H9 (cell line): ENCODE measurements around the gene CBY1. TPM values are rescaled to one million over a fixed set of nuclear protein-coding genes. Genes with fewer than 3 reads are reported as not detected.
A peak's percentile ranks its signal among the peaks of the same experiment; 100 is the strongest.

ENCODE experiments used
- DNase-seq: peaks from one replicate; pipeline ENCODE4 v3.0.0-alpha.2; 2017
- H2AFZ ChIP-seq: one replicate; pipeline ENCODE4 v1.6.1; 2013; ENCODE audit warnings: mild to moderate bottlenecking, low read length, control low read depth, moderate library complexity
- H2AK5ac ChIP-seq: 2 replicates; pipeline ENCODE4 v1.6.1; 2013; ENCODE audit warnings: low read length, control low read depth, mixed read lengths; ENCODE audit not compliant: insufficient read length
- H2BK120ac ChIP-seq: one replicate; pipeline ENCODE4 v1.6.1; 2013; ENCODE audit warnings: low read depth, mild to moderate bottlenecking, low read length, control low read depth, inconsistent platforms; ENCODE audit not compliant: poor library complexity, severe bottlenecking
- H2BK12ac ChIP-seq: 2 replicates; pipeline ENCODE4 v1.6.1; 2013; ENCODE audit warnings: low read length, control low read depth, mixed read lengths, low read depth; ENCODE audit not compliant: insufficient read length
- H2BK15ac ChIP-seq: 2 replicates; pipeline ENCODE4 v1.6.1; 2013; ENCODE audit warnings: low read depth, low read length, control low read depth
- H2BK20ac ChIP-seq: one replicate; pipeline ENCODE4 v1.6.1; 2013; ENCODE audit warnings: low read depth, mild to moderate bottlenecking, low read length, control low read depth, inconsistent platforms; ENCODE audit not compliant: poor library complexity, severe bottlenecking
- H2BK5ac ChIP-seq: 2 replicates; pipeline ENCODE4 v1.6.1; 2013; ENCODE audit warnings: low read length, control low read depth, mixed read lengths; ENCODE audit not compliant: insufficient read length
- H3K14ac ChIP-seq: 2 replicates; pipeline ENCODE4 v1.6.1; 2013; ENCODE audit warnings: low read length, control low read depth; ENCODE audit not compliant: insufficient read depth
- H3K18ac ChIP-seq: 2 replicates; pipeline ENCODE4 v1.6.1; 2013; ENCODE audit warnings: low read depth, mild to moderate bottlenecking, mixed read lengths, low read length, control low read depth; ENCODE audit not compliant: insufficient read length
- H3K23ac ChIP-seq: 2 replicates; pipeline ENCODE4 v1.6.1; 2013; ENCODE audit warnings: low read length, control low read depth, mixed read lengths, low read depth; ENCODE audit not compliant: insufficient read length
- H3K23me2 ChIP-seq: 2 replicates; pipeline ENCODE4 v1.6.1; 2013; ENCODE audit warnings: low read depth, mild to moderate bottlenecking, mixed read lengths, low read length, control low read depth; ENCODE audit not compliant: insufficient read length, poor library complexity, severe bottlenecking
- H3K27ac ChIP-seq: 2 replicates; pipeline ENCODE4 v1.5.1; 2013; ENCODE audit warnings: low read length, control low read depth, mixed read lengths, low read depth; ENCODE audit not compliant: insufficient read length
- H3K27me3 ChIP-seq: 2 replicates; pipeline ENCODE4 v1.6.1; 2013; ENCODE audit warnings: low read length, control low read depth, inconsistent platforms; ENCODE audit not compliant: insufficient read depth
- H3K4ac ChIP-seq: 2 replicates; pipeline ENCODE4 v1.6.1; 2013; ENCODE audit warnings: low read depth, mild to moderate bottlenecking, control low read depth, inconsistent platforms, low read length, moderate library complexity
- H3K4me1 ChIP-seq: 2 replicates; pipeline ENCODE4 v1.6.1; 2013; ENCODE audit warnings: low read length, control low read depth, inconsistent platforms; ENCODE audit not compliant: insufficient read depth
- H3K4me2 ChIP-seq: 2 replicates; pipeline ENCODE4 v1.6.1; 2013; ENCODE audit warnings: low read length, control low read depth, mixed read lengths; ENCODE audit not compliant: insufficient read length, insufficient read depth
- H3K56ac ChIP-seq: 2 replicates; pipeline ENCODE4 v1.6.1; 2013; ENCODE audit warnings: low read depth, mild to moderate bottlenecking, mixed read lengths, low read length, control low read depth; ENCODE audit not compliant: insufficient read length
- H3K79me1 ChIP-seq: 2 replicates; pipeline ENCODE4 v1.6.1; 2013; ENCODE audit warnings: low read depth, mild to moderate bottlenecking, moderate library complexity, low read length, control low read depth, inconsistent platforms; ENCODE audit not compliant: insufficient read depth, poor library complexity, severe bottlenecking
- H3K79me2 ChIP-seq: 2 replicates; pipeline ENCODE4 v1.6.1; 2013; ENCODE audit warnings: low read length, control low read depth, inconsistent platforms; ENCODE audit not compliant: insufficient read depth
- H3K9ac ChIP-seq: 2 replicates; pipeline ENCODE4 v1.6.1; 2013; ENCODE audit warnings: low read length, control low read depth, mixed read lengths; ENCODE audit not compliant: insufficient read length; ENCODE audit errors: extremely low read depth
- H3K9me3 ChIP-seq: one replicate; pipeline ENCODE4 v1.6.1; 2013; ENCODE audit warnings: low read depth, low read length, inconsistent platforms; ENCODE audit not compliant: control insufficient read depth
- H3T11ph ChIP-seq: one replicate; pipeline ENCODE4 v1.6.1; 2013; ENCODE audit warnings: mild to moderate bottlenecking, low read length, control low read depth, inconsistent platforms
- H4K20me1 ChIP-seq: one replicate; pipeline ENCODE4 v1.6.1; 2013; ENCODE audit not compliant: control insufficient read depth, insufficient read length, insufficient read depth
- H4K5ac ChIP-seq: 2 replicates; pipeline ENCODE4 v1.6.1; 2013; ENCODE audit warnings: low read depth, mild to moderate bottlenecking, mixed read lengths, low read length, control low read depth; ENCODE audit not compliant: insufficient read length
- H4K8ac ChIP-seq: replicated peaks from 2 replicates; pipeline ENCODE4 v1.6.1; 2013; ENCODE audit warnings: low read length, control low read depth, mixed read lengths, low read depth; ENCODE audit not compliant: insufficient read length
- H4K91ac ChIP-seq: 2 replicates; pipeline ENCODE4 v1.6.1; 2013; ENCODE audit warnings: low read depth, mild to moderate bottlenecking, moderate library complexity, mixed read lengths, low read length, control low read depth; ENCODE audit not compliant: insufficient read length
- H3K27ac Mint-ChIP-seq, 3 experiments: 2 replicates in 2 of 3; 3 replicates in 1 of 3; pipeline ENCODE4 v1.8.0; 2020 to 2021; ENCODE audit warnings: mixed read lengths in 3 of 3, mild to moderate bottlenecking in 1 of 3, moderate library complexity in 1 of 3
- H3K27me3 Mint-ChIP-seq: 2 replicates; pipeline ENCODE4 v1.8.0; 2021; ENCODE audit warnings: low read depth, mild to moderate bottlenecking, moderate library complexity, mixed read lengths
- H3K36me3 Mint-ChIP-seq, 3 experiments: 2 replicates in 2 of 3; 3 replicates in 1 of 3; pipeline ENCODE4 v1.8.0; 2020 to 2021; ENCODE audit warnings: low read depth in 3 of 3, mixed read lengths in 3 of 3; ENCODE audit not compliant: insufficient read depth in 1 of 3
- H3K4me1 Mint-ChIP-seq, 2 experiments: 2 replicates each; pipeline ENCODE4 v1.8.0; 2020; ENCODE audit warnings: mixed read lengths in 2 of 2
- H3K4me3 Mint-ChIP-seq, 2 experiments: 2 replicates in 1 of 2; 3 replicates in 1 of 2; pipeline ENCODE4 v1.8.0; 2020 to 2021; ENCODE audit warnings: mild to moderate bottlenecking in 2 of 2, mixed read lengths in 2 of 2, moderate library complexity in 1 of 2
- H3K9me3 Mint-ChIP-seq, 2 experiments: 2 replicates in 1 of 2; 3 replicates in 1 of 2; pipeline ENCODE4 v1.8.0; 2020; ENCODE audit warnings: mild to moderate bottlenecking in 2 of 2, mixed read lengths in 2 of 2, moderate library complexity in 1 of 2
- CTCF ChIP-seq: fragments of 200-600 bp; sonication (generic); conservative IDR thresholded peaks from 3 replicates; pipeline ENCODE4 v1.8.0; 2021; ENCODE audit warnings: antibody characterized with exemption, mild to moderate bottlenecking
- WGBS: extraction: QIAGEN DNeasy Blood & Tissue Kit; methylation state at CpG from one replicate; pipeline ENCODE4 v1.1.7; 2013; ENCODE audit warnings: missing lambda C conversion rate, low lambda C conversion rate, mixed read lengths; ENCODE audit not compliant: insufficient read length; ENCODE audit errors: extremely low coverage; 5-methylcytosine and 5-hydroxymethylcytosine counted together
- total RNA-seq: library from RNA; stranded (reverse); gene quantifications from 2 replicates; pipeline ENCODE4 v1.2.1, GENCODE V29; 2021

Gene CBY1
- total RNA-seq, 1 experiment from 2014 or later = 26.6 TPM

- Mint-ChIP-seq H3K4me1 (no peaks in the 10 kb centered on the region), H3K27me3 (no peaks in the 10 kb centered on the region), H3K9me3 (no peaks in the 10 kb centered on the region), H3K4me3 (no peak overlapping the region), H3K27ac (peak overlapping the region in 1 of 3 experiments; percentile 40; a peak in 1 of 7 replicates), H3K36me3 (peaks cover 0 to 37% (median 22%) of the 10 kb centered on the region in 3 experiments; a peak in 5 of 7 replicates)
- Histone ChIP-seq H3K4me2 (no peak overlapping the region), H4K8ac (no peak overlapping the region), H3K79me1 (no peaks in the 10 kb centered on the region), H3K27me3 (no peaks in the 10 kb centered on the region), H3K4ac (no peak overlapping the region), H3K9ac (no peak overlapping the region), H3K79me2 (no peaks in the 10 kb centered on the region), H3K14ac (no peak overlapping the region), H4K91ac (no peak overlapping the region), H2BK5ac (no peak overlapping the region), H3K23ac (no peak overlapping the region), H2AFZ (no peak overlapping the region), H3T11ph (no peak overlapping the region), H4K5ac (no peak overlapping the region), H2AK5ac (no peak overlapping the region), H3K23me2 (no peaks in the 10 kb centered on the region), H2BK15ac (no peak overlapping the region), H2BK20ac (no peak overlapping the region), H3K4me1 (no peaks in the 10 kb centered on the region), H2BK120ac (no peak overlapping the region), H3K56ac (no peak overlapping the region), H3K9me3 (no peaks in the 10 kb centered on the region), H2BK12ac (no peak overlapping the region), H4K20me1 (no peaks in the 10 kb centered on the region), H3K18ac (no peak overlapping the region), H3K27ac (no peak overlapping the region)
- DNase-seq = no peak
- no CpG with 5 or more reads among the region's 9 CpGs for WGBS
- no peak for TF ChIP-seq CTCF
Measured at GRCh38 chr22:38631724-38632123, 24.7 kb upstream of the CBY1 start.
